Measurements from ENCODE around the gene CAMK2A.

Gene CAMK2A

GRCh38 chr5:150299571-150300327 lies 10.2 kb upstream of the CAMK2A start:
- no peak for DNase-seq (ENCODE audit: low spot score)

DNA sequence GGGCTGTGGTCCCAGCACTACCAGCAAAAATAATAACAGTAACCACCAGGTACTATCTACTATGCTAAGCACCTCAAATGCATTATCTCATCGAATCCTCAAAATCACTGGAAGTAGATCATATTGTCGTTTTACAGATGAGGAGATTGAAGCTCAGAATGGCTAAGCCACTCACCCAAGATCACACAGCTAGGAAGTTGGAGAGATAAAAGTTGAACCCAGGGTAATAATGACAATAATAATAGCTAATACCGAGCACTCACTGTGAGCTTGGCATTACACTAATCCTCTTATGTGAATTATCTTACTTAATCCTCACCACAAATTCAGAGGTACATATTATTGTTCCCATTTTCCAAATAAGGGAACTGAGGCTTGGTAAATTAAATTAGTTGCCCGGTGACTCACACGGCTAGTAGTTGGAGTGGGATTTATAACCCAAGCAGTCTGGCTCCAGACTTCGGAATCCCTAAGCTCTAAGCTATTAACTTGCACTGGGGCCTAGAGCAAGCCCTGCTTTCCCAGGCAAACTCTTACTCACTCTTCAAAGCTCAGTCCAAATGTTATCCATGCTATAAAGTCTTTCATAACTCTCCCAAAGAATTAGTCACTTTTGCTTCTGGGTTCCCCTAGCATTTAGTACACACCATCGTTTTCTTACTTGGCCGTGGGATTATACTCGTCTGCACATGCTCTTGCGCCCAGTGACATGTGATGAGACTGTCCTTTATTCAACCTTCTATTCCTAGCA lies 9.3 kb upstream of the CAMK2A start:
- no peak for DNase-seq (ENCODE audit: low spot score)

GRCh38 chr5:150297934-150298595 lies 8.5 kb upstream of the CAMK2A start:
- no peak for DNase-seq (ENCODE audit: low spot score)

DNA sequence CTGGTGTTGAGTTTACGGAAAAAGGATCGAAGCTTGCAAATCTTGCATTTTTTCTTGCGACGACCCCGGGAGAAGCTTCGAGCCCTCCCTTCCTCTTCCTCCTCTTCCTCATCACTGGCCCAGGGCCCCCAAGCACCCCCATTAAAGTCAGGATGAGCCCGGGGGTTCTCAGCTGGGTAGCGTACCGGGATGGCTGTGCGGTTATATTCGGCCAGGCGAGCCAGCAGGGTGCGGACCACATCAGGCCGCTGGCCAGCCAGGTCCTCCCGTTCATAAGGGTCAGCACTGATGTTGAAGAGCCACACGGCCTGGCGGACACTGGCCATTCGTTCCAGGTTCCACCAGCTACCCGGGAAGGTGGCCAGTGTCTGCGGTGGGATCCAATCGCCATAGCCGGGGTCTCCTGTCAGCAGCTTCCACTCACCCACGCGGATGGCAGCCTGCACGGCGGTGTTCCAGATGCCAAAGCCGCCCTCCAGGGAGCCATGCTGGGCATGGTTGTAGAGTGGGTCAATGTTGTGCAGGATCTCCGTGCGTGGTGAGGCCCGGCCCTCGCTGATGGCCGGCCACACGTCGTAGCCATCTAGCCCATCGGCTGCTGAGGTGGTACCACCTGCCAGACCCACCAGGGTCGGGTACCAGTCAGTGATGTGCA lies 7.8 kb upstream of the CAMK2A start:
- no peak for DNase-seq (ENCODE audit: low spot score)

DNA sequence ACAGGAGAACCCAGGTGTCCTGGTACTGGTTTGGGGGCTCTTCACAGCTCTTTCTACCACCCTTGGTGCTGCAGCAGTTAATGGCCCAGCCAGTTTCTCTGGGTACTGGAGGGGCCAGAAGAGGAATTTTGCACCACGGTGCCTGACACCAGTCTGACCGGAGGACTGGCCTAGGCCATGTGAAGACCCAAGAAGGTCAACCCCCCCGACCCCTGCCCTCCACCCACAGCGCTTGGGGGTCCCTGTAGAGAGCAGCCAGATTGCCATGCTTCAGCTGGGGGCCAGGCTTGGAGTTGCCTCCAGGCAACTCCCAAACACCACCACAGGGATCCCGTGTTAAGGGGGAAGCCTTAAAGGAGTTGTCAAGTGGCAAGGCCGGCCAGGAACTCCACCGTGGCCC lies 6.9 kb upstream of the CAMK2A start:
- DNase-seq (ENCODE audit: low spot score), result no peak

- DNase-seq (ENCODE audit: low spot score), result no peak
Observed at GRCh38 chr5:150295741-150296486, 6.3 kb upstream of the CAMK2A start.

- no peak for DNase-seq (ENCODE audit: low spot score)
Observed at GRCh38 chr5:150295172-150295634, 5.6 kb upstream of the CAMK2A start.

DNA sequence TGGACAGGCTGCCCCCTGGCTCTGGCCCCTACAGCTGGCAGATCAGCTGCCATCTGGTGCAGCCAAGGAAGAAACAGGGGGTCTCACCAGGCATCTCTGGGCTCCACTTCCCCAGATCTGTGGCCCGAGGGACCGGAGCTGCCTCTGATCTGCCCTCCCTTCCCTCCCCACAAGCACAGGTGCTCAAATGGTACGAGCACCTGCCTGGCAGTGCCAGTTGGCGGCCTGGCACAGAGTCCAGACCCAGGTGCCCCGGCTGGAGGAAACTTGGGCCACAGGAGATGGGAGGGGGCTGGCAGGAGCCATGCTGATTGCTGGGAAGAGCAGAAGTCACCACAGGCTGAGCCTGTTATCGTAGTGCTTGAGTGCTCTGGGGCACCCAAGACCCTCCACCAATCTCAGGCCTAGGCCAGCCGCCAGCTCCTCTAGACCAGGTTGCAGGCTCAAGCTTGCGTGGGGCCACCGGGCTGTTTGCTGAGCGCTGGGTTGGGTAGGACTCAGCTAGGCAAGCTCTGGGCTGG lies 5.0 kb upstream of the CAMK2A start:
- DNase-seq (ENCODE audit: low spot score), result no peak

GRCh38 chr5:150293091-150293941 lies 3.7 kb upstream of the CAMK2A start:
- no peak for DNase-seq (ENCODE audit: low spot score)

GRCh38 chr5:150291388-150292385 lies 2.1 kb upstream of the CAMK2A start:
- DNase-seq (ENCODE audit: low spot score), result no peak

- DNase-seq (ENCODE audit: low spot score), result no peak
Observed at GRCh38 chr5:150288791-150289190, 782 bp downstream of the CAMK2A start.

DNA sequence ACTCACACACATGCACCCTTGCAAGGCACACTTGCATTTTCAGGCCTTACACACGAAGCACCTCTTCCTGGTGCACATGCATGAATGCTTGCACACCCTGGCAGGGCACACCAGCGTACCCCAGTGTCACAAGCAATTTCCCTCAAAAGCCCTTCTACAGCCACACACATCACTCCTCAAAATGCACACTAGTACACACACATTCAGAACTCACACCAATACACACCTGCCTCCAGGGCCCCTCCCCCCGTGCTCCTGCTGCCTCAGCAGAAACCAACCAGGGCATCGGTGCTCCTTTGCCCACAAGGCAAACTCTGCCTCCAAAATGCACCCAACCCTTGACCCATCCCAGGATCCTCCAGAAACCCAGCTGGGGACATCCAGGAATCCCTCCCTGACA lies 1.2 kb downstream of the CAMK2A start:
- no peak for DNase-seq (ENCODE audit: low spot score)

DNA sequence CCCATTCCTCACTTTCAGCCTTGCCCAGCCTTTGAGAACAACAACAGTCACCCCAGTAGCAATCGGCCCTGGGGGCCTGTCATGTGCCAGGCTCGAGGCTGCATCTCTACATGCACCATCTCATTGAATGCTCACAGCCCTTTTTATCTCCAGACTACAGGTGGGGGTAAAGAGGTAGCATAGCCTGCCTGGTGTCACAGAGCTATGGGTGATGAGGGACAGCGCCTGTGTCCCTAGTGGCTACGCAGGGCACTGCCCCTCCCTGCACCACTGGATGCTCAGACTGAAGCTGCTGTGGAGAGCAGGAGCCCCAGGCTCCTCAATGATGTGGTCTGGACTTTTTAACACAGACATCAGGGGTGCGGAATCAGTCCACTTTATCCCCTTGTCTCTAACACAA lies 2.8 kb downstream of the CAMK2A start:
- no peak for DNase-seq (ENCODE audit: low spot score)

- DNase-seq (ENCODE audit: low spot score), result no peak
Observed at GRCh38 chr5:150285114-150285513, 4.5 kb downstream of the CAMK2A start.

- no peak for DNase-seq (ENCODE audit: low spot score)
Observed at GRCh38 chr5:150284311-150284710, 5.3 kb downstream of the CAMK2A start.

DNA sequence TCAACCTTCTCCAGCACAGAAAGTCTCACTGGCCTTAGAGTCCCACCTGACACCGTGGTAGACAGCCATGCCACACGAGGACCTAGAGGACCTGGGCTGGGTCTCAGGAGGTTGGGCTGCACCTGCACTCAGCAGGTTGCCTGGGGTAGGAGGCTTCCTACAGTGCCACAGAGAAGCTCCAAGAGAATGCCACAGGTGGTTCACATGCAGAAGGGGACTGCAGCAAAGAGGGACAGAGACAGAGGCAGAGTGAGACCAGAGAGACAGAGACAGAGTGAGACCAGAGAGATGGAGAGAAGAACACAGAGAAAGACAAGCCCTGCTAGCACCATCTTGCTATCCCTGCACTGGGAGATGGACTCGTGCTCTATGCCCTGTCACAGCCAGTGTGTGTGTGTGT lies 5.7 kb downstream of the CAMK2A start:
- DNase-seq (ENCODE audit: low spot score), result no peak

DNA sequence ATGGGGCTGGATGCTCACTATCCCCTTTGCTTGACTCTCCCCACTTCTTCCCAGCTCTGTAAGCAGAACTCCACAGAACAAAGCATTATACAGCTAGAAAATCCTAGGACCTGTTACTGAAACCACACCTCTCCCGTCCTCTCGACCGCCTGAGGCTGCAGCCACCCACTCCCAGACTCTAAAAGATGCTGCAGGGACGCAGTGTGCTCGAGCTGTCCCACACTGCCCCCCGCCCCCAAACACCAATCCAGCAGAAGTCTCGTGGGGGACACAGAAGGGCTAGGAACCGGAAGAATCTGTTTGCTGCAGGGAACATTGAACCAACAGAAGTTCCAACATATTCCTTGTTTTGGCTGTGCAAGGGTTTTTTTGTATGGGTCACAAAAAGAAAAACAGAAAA lies 7.6 kb downstream of the CAMK2A start:
- DNase-seq (ENCODE audit: low spot score), result no peak

DNA sequence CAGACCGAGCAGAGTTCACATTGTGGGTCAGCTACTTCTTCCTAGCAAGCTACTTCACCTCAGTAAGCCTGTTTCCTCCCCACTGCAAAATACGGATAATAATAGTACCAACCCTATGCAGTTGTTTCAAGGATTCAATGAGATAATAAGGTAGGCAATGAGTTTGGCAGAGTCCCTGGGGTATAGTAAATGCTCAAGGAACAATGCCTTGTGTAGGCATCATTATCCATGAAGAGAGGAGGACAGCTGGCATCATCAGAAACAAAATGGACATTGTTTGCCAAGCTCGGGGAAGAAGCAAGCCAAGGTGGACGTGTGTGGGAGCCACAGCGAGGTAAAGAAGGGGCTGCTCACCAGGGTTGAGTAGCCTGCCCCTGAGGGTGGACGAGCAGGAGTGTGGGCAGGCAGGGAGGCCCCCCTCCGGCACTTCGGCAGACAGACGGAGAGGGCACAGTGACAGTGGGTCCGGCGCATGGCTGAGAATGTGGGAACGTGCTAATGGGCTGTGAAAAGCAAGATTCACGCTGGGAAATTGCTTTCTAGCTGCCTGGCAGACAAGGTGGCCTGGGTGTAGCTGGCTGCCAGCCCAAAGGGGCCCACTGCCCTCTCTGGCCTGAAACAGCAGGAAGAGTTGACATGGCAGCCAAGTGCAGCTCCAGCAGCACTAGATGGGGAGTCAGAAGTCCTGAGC lies 10.1 kb downstream of the CAMK2A start:
- DNase-seq (ENCODE audit: low spot score), result no peak

- no peak for DNase-seq (ENCODE audit: low spot score)
Observed at GRCh38 chr5:150278916-150279315, 10.7 kb downstream of the CAMK2A start.

All from pons (tissue), 1 donor.